ENCODE data around the gene RHPN2. TPM values are rescaled to one million over a fixed set of nuclear protein-coding genes. Genes with fewer than 3 reads are reported as not detected.

Gene RHPN2
- total RNA-seq: 22.0 TPM

GRCh38 chr19:33064792-33065550 lies at the start of gene RHPN2:
Gene RHPN2, minus strand, starts transcription at chr19:33064888. Its CDS starts 36 bp downstream, at chr19:33064852.

GRCh38 chr19:33080761-33081681 lies 16.3 kb upstream of the RHPN2 start, which contains the start of gene GPATCH1:
Gene GPATCH1, plus strand, starts transcription at chr19:33081181. Its CDS starts 13 bp downstream, at chr19:33081194.

GRCh38 chr19:32971715-32972540 lies 92.8 kb downstream of the RHPN2 start, which contains the start of the genes CEP89 and FAAP24:
Gene CEP89, minus strand, starts transcription at chr19:32971958. Its CDS starts 84 bp downstream, at chr19:32971874.
Gene FAAP24, plus strand, starts transcription at chr19:32972242. Its CDS starts 955 bp downstream, at chr19:32973197.

Small RNAs within 50 kb of the gene (small RNA-seq; reads per million reads assigned to genes)
- not detected for gene AC008521.1 (ENCODE audit: low replicate concordance)
- gene AC008521.2 (ENCODE audit: low replicate concordance): not detected

Other genes with a start within 250 kb of the RHPN2 start
- gene SLC7A9, start 195.1 kb downstream of the RHPN2 start, total RNA-seq: 9.0 TPM
- gene CEP89, start 92.9 kb downstream of the RHPN2 start, total RNA-seq: 15.2 TPM
- gene FAAP24, start 92.6 kb downstream of the RHPN2 start, total RNA-seq: 0.93 TPM
- gene GPATCH1, start 16.3 kb upstream of the RHPN2 start, total RNA-seq: 10.4 TPM
- gene WDR88, start 67.2 kb upstream of the RHPN2 start, total RNA-seq: 0.18 TPM
- gene LRP3, start 129.4 kb upstream of the RHPN2 start, total RNA-seq: 33.0 TPM
- 3.0 TPM for gene SLC7A10, start 161.0 kb upstream of the RHPN2 start, total RNA-seq
- 12.0 TPM for gene CEBPA, start 237.6 kb upstream of the RHPN2 start, total RNA-seq

All from metanephros (tissue), 2 donors.